Upper lobe of left lung (tissue), 6 donors: ENCODE data around the gene EML1. TPM values are rescaled to one million over a fixed set of nuclear protein-coding genes. Genes with fewer than 3 reads are reported as not detected.
A peak's percentile ranks its signal among the peaks of the same experiment; 100 is the strongest.

Experiments used
- ATAC-seq, 2 donors: fragments of 200-7000 bp; cut with Tn5 transposase; one replicate each; pipeline ENCODE4 v1.9.1; 2022; ENCODE audit warnings: mild to moderate bottlenecking in 2 of 2, moderate library complexity in 2 of 2; ENCODE audit not compliant: low FRiP score in 2 of 2
- DNase-seq, 2 donors: peaks; one replicate each; pipeline ENCODE4 v3.0.0-alpha.2; 2019 to 2020
- H3K27ac ChIP-seq, 4 donors: fragments of 200-600 bp; sonication (generic); one replicate each; pipeline ENCODE4 v1.5.1; 2016 to 2019
- H3K27me3 ChIP-seq, 4 donors: fragments of 200-600 bp; sonication (generic); one replicate each; pipeline ENCODE4 v1.5.1; 2017 to 2019
- H3K36me3 ChIP-seq, 4 donors: fragments of 200-600 bp; sonication (generic); one replicate each; pipeline ENCODE4 v1.5.1; 2016 to 2019
- H3K4me1 ChIP-seq, 4 donors: fragments of 200-600 bp; sonication (generic); one replicate each; pipeline ENCODE4 v1.5.1; 2018 to 2019
- H3K4me3 ChIP-seq, 4 donors: fragments of 200-600 bp; sonication (generic); one replicate each; pipeline ENCODE4 v1.5.1; 2017 to 2019; ENCODE audit warnings: mild to moderate bottlenecking in 2 of 4, moderate library complexity in 1 of 4
- H3K9me3 ChIP-seq, 4 donors: fragments of 200-600 bp; sonication (generic); one replicate each; pipeline ENCODE4 v1.5.1; 2018 to 2019
- EP300 ChIP-seq, 4 donors: sonication (generic); formaldehyde crosslinking; IDR thresholded peaks; one replicate each; pipeline ENCODE4 v1.5.1; 2017; ENCODE audit warnings: antibody characterized with exemption in 4 of 4, control low read depth in 2 of 4
- POLR2A ChIP-seq, 4 donors: fragments of 450-650 bp; IDR thresholded peaks; one replicate each; pipeline ENCODE4 v1.5.1; 2016 to 2017; ENCODE audit warnings: antibody characterized with exemption in 4 of 4, mild to moderate bottlenecking in 2 of 4
- POLR2AphosphoS5 ChIP-seq, 2 donors: sonication (generic); formaldehyde crosslinking; IDR thresholded peaks; one replicate each; pipeline ENCODE4 v1.5.1; 2017; ENCODE audit warnings: antibody characterized with exemption in 2 of 2
- WGBS, 2 donors: methylation state at CpG; one replicate each; pipeline ENCODE4 v1.1.5; 2017 to 2018; 5-methylcytosine and 5-hydroxymethylcytosine counted together
- total RNA-seq, 6 donors: library from RNA; depleted of rRNA in 4 of 6; stranded (reverse); fragments of >200 nt in 4 of 6; gene quantifications; one replicate each; pipeline versions ENCODE4 v1.1.0 to v1.2.1, GENCODE V29; 2016 to 2021
- TF ChIP-seq, protein P1 (sequence below), 6 experiments: fragments of 450-650 bp in 4 of 6; fragments of 200-600 bp in 2 of 6; sonication (generic) in 2 of 6; IDR thresholded peaks; one replicate each; pipeline ENCODE4 v1.5.1; 2016 to 2019; ENCODE audit warnings: antibody characterized with exemption in 6 of 6
- donor health status: DM: no; HTN: no; CAD: no; lungs with moderate emphysema.
- donor health status: DM: no; HTN: yes; CAD: no; lungs with severe emphysema.

EML1 gene
- total RNA-seq, 6 donors from 2014 or later = 22.2 to 55.5 (median 36.4) TPM

DNA sequence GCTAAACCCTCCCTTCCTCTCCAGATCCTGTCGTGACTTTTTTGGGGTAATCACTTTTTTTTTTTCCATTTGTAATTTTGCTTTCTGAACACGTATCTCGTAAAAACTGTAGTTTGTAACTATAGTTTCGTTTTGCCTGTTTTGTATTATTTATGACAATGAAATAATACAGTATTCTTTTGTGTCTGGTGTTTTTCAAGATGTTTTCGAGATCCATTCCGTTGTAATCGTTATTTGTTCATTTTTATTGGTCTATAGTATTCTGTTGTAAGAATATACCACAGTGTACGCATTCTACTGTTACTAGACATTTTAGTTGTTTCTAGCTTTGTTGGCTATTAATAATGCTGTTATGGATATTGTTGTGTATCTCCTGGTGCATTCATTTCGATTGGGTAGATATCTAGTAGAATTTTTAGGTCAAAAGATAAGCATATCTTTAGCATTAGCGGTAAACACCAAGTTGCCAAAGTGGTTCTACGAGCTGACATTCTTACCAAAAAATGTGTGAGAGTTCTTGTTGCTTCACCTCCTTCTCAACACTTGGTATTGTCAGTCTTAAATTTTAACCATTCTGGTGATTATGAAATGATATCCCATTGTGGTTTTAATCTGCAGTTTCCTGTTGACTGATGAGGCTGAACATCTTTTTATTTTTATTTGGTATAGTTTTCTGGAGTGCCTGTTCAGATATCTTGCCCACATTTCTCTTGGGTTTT, 179.7 kb downstream of the EML1 start:
- no peak for DNase-seq
- H3K9me3 ChIP-seq = no peaks in the 10 kb centered on the region
- peak overlapping the region; percentile 82 to 98 (median 92) for H3K4me3 ChIP-seq
- no peak for ATAC-seq
- no peaks in the 10 kb centered on the region for H3K36me3 ChIP-seq
- peak overlapping the region in 3 of 4 donors; percentile 3 to 90 (median 71) for H3K27ac ChIP-seq
- no peaks in the 10 kb centered on the region for H3K27me3 ChIP-seq
- 46 to 51% methylated on average over 11 of the region's 11 CpGs for WGBS, 2 donors
- peaks cover 0 to 18% (median 10%) of the 10 kb centered on the region in 4 donors for H3K4me1 ChIP-seq
- TF ChIP-seq, protein P1, sequence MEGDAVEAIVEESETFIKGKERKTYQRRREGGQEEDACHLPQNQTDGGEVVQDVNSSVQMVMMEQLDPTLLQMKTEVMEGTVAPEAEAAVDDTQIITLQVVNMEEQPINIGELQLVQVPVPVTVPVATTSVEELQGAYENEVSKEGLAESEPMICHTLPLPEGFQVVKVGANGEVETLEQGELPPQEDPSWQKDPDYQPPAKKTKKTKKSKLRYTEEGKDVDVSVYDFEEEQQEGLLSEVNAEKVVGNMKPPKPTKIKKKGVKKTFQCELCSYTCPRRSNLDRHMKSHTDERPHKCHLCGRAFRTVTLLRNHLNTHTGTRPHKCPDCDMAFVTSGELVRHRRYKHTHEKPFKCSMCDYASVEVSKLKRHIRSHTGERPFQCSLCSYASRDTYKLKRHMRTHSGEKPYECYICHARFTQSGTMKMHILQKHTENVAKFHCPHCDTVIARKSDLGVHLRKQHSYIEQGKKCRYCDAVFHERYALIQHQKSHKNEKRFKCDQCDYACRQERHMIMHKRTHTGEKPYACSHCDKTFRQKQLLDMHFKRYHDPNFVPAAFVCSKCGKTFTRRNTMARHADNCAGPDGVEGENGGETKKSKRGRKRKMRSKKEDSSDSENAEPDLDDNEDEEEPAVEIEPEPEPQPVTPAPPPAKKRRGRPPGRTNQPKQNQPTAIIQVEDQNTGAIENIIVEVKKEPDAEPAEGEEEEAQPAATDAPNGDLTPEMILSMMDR (IDR thresholded peaks at IDR 0.05) = no peak
- TF ChIP-seq POLR2A (IDR thresholded peaks at IDR 0.05) (no peak), POLR2AphosphoS5 (IDR thresholded peaks at IDR 0.05) (no peak), EP300 (IDR thresholded peaks at IDR 0.05) (no peak)

DNA sequence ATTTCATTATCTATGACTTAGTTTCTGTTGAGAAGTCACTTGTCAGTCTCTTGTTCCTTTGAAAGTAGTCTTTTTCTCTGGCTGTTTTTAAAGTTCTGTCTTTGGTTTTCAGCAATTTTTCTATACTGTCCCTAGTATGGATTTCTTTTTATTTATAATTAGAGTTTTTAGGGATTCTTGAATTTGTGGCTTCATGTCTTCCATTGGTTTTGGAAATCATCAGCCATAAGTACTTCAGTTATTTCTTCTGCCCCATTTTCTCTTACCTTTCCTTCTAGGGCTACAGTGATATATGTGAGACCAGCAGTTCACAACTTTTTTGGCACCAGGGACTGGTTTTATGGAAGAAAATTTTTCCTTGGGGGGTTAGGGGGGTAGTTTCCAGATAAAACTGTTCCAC, 182.0 kb downstream of the EML1 start:
- Histone ChIP-seq H3K36me3 (no peaks in the 10 kb centered on the region), H3K4me3 (no peak overlapping the region), H3K9me3 (no peaks in the 10 kb centered on the region), H3K27ac (no peak overlapping the region), H3K27me3 (no peaks in the 10 kb centered on the region), H3K4me1 (peaks cover 0 to 18% (median 10%) of the 10 kb centered on the region in 4 donors)
- DNase-seq (no peak), ATAC-seq (no peak)
- TF ChIP-seq POLR2AphosphoS5 (IDR thresholded peaks at IDR 0.05) (no peak), EP300 (IDR thresholded peaks at IDR 0.05) (no peak), POLR2A (IDR thresholded peaks at IDR 0.05) (no peak)
- TF ChIP-seq, protein P1 (IDR thresholded peaks at IDR 0.05) = no peak

DNA sequence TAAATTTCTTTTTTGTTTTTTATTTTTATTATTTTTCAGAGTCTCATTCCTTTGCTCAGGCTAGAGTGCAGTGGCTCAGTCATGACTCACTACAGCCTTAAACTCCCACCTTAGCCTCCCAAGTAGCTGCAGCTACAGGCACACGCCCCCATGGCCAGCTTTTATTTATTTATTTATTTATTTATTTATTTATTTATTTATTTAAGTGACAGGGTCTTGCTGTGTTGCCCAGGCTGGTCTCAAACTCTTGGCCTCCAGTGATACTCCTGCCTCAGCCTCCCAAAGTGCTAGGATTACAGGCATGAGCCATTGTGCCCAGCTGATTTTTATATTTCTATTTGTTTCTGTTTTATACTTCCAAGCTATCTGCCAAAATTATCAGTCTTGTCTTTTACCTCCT, 182.8 kb downstream of the EML1 start:
- Histone ChIP-seq H3K27ac (no peak overlapping the region), H3K9me3 (no peaks in the 10 kb centered on the region), H3K4me1 (peaks cover 0 to 14% (median 8%) of the 10 kb centered on the region in 4 donors), H3K27me3 (no peaks in the 10 kb centered on the region), H3K36me3 (no peaks in the 10 kb centered on the region), H3K4me3 (no peak overlapping the region)
- ATAC-seq (no peak), DNase-seq (no peak)
- WGBS, 2 donors = 94 to 96% methylated on average over 1 of the region's 1 CpG
- TF ChIP-seq POLR2A (IDR thresholded peaks at IDR 0.05) (no peak), POLR2AphosphoS5 (IDR thresholded peaks at IDR 0.05) (no peak), EP300 (IDR thresholded peaks at IDR 0.05) (no peak)
- TF ChIP-seq, protein P1 (IDR thresholded peaks at IDR 0.05) = no peak

DNA sequence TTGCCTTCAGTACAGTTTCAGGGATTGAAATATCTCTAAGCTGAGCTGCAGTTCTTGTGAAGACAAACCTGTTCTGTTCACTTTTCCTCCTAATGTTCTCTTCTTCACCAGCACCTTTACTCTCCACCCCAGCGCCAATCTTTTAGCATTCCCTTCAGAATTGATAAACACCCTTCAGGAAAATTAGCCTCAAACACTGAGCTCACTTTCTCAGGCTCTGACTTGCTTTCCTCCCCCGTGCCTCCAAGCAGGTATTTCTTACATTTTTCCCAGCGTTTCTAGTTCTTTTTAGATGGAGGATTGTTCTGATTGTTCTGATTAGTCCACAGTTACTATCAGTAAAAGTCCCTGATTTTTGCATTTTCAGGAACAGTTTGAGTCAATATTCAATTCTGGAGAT, 183.5 kb downstream of the EML1 start:
- Histone ChIP-seq H3K4me3 (no peak overlapping the region), H3K9me3 (no peaks in the 10 kb centered on the region), H3K4me1 (peaks cover 0 to 12% (median 7%) of the 10 kb centered on the region in 4 donors), H3K27ac (no peak overlapping the region), H3K36me3 (no peaks in the 10 kb centered on the region), H3K27me3 (no peaks in the 10 kb centered on the region)
- no peak for TF ChIP-seq POLR2AphosphoS5 (IDR thresholded peaks at IDR 0.05)
- TF ChIP-seq, protein P1 (IDR thresholded peaks at IDR 0.05) = no peak
- TF ChIP-seq POLR2A (IDR thresholded peaks at IDR 0.05) = no peak
- TF ChIP-seq EP300 (IDR thresholded peaks at IDR 0.05) = no peak
- ATAC-seq (no peak), DNase-seq (no peak)
- 89 to 93% methylated on average over 3 of the region's 3 CpGs for WGBS, 2 donors

DNA sequence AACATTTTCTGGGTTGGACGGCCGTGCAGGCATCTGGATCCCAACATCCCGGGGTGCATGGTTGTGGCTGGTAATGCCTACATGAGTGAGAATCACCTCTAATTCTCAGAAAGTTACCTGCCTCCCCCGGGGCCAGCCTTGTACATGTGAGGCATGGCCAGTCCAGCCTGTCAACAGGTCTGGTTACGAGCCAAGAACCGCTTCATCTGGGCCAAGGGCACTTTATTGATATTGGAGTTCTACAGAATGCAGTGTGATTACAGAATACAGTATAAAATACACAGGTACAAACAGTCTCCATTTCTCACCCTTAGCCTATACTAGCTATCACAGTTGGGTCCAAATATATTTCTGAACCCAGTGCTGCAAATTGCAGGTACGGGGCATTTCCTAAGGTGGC, 187.1 kb downstream of the EML1 start:
- TF ChIP-seq EP300 (IDR thresholded peaks at IDR 0.05) (no peak), POLR2AphosphoS5 (IDR thresholded peaks at IDR 0.05) (no peak), POLR2A (IDR thresholded peaks at IDR 0.05) (no peak)
- TF ChIP-seq, protein P1 (IDR thresholded peaks at IDR 0.05) = no peak
- WGBS, 2 donors = 83 to 90% methylated on average over 7 of the region's 7 CpGs
- peaks cover 9 to 15% (median 13%) of the 10 kb centered on the region in 4 donors for H3K4me1 ChIP-seq
- H3K36me3 ChIP-seq = no peaks in the 10 kb centered on the region
- no peak overlapping the region for H3K27ac ChIP-seq
- ATAC-seq (no peak), DNase-seq (no peak)
- no peaks in the 10 kb centered on the region for H3K9me3 ChIP-seq
- H3K4me3 ChIP-seq = no peak overlapping the region
- no peaks in the 10 kb centered on the region for H3K27me3 ChIP-seq
